Gastrocnemius medialis (tissue), 4 donors: Measurements from ENCODE around the gene CXCR5.

Experiments
- CTCF ChIP-seq, 5 experiments: fragments of 450-650 bp in 3 of 5; fragments of 200-600 bp in 2 of 5; sonication (generic) in 2 of 5; IDR thresholded peaks in 4 of 5; conservative IDR thresholded peaks in 1 of 5; 1 replicate in 4 of 5; 2 replicates in 1 of 5; pipeline ENCODE4 v1.5.1; 2016 to 2019; ENCODE audit warnings: antibody characterized with exemption in 5 of 5, mild to moderate bottlenecking in 3 of 5, moderate library complexity in 3 of 5
- POLR2A ChIP-seq, 2 donors: fragments of 450-650 bp; IDR thresholded peaks; one replicate each; pipeline ENCODE4 v1.6.1; 2017; ENCODE audit warnings: antibody characterized with exemption in 2 of 2, mild to moderate bottlenecking in 2 of 2, moderate library complexity in 2 of 2

DNA sequence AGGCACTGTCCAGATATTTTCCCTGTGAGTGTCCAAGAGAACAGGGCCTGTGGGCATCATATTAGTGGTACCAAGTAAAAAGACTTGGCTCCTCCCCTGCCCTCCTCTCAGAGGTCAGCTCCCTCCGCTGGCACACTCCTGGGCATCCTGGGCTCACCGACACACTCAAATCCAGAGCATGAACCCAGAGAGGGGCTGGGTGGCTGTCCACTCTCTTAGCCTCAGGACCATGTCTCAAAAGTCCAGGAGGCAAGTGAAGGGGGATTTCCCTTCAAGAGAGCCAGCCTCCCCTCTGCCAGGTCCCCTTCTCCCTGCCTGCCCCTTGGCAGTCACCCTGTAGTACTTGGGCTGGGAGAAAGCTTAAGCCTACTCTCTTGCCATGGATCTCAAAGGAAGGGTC is 31.7 kb downstream of the CXCR5 start:
- TF ChIP-seq CTCF (IDR thresholded peaks at IDR 0.05 in 4 of 5, conservative IDR thresholded peaks at IDR 0.05 in 1 of 5) (no peak), POLR2A (IDR thresholded peaks at IDR 0.05) (no peak)
